Upper lobe of left lung (tissue), 6 donors: ENCODE measurements around the gene DHFR2. TPM values are rescaled to one million over a fixed set of nuclear protein-coding genes. Genes with fewer than 3 reads are reported as not detected.
"Not testable (repeated sequence)": the region's sequence is repeated elsewhere in the genome, so short reads cannot be mapped to it uniquely, and the experiment has no call there.

Experiments used
- ATAC-seq, 2 donors: fragments of 200-7000 bp; cut with Tn5 transposase; one replicate each; pipeline ENCODE4 v1.9.1; 2022; ENCODE audit warnings: mild to moderate bottlenecking in 2 of 2, moderate library complexity in 2 of 2; ENCODE audit not compliant: low FRiP score in 2 of 2
- DNase-seq, 2 donors: peaks; one replicate each; pipeline ENCODE4 v3.0.0-alpha.2; 2019 to 2020
- H3K27ac ChIP-seq, 4 donors: fragments of 200-600 bp; sonication (generic); one replicate each; pipeline ENCODE4 v1.5.1; 2016 to 2019
- H3K27me3 ChIP-seq, 4 donors: fragments of 200-600 bp; sonication (generic); one replicate each; pipeline ENCODE4 v1.5.1; 2017 to 2019
- H3K36me3 ChIP-seq, 4 donors: fragments of 200-600 bp; sonication (generic); one replicate each; pipeline ENCODE4 v1.5.1; 2016 to 2019
- H3K4me1 ChIP-seq, 4 donors: fragments of 200-600 bp; sonication (generic); one replicate each; pipeline ENCODE4 v1.5.1; 2018 to 2019
- H3K4me3 ChIP-seq, 4 donors: fragments of 200-600 bp; sonication (generic); one replicate each; pipeline ENCODE4 v1.5.1; 2017 to 2019; ENCODE audit warnings: mild to moderate bottlenecking in 2 of 4, moderate library complexity in 1 of 4
- H3K9me3 ChIP-seq, 4 donors: fragments of 200-600 bp; sonication (generic); one replicate each; pipeline ENCODE4 v1.5.1; 2018 to 2019
- EP300 ChIP-seq, 4 donors: sonication (generic); formaldehyde crosslinking; IDR thresholded peaks; one replicate each; pipeline ENCODE4 v1.5.1; 2017; ENCODE audit warnings: antibody characterized with exemption in 4 of 4, control low read depth in 2 of 4
- POLR2A ChIP-seq, 4 donors: fragments of 450-650 bp; IDR thresholded peaks; one replicate each; pipeline ENCODE4 v1.5.1; 2016 to 2017; ENCODE audit warnings: antibody characterized with exemption in 4 of 4, mild to moderate bottlenecking in 2 of 4
- POLR2AphosphoS5 ChIP-seq, 2 donors: sonication (generic); formaldehyde crosslinking; IDR thresholded peaks; one replicate each; pipeline ENCODE4 v1.5.1; 2017; ENCODE audit warnings: antibody characterized with exemption in 2 of 2
- WGBS, 2 donors: methylation state at CpG; one replicate each; pipeline ENCODE4 v1.1.5; 2017 to 2018; 5-methylcytosine and 5-hydroxymethylcytosine counted together
- total RNA-seq, 6 donors: library from RNA; depleted of rRNA in 4 of 6; stranded (reverse); fragments of >200 nt in 4 of 6; gene quantifications; one replicate each; pipeline versions ENCODE4 v1.1.0 to v1.2.1, GENCODE V29; 2016 to 2021
- TF ChIP-seq, protein P1 (sequence below), 6 experiments: fragments of 450-650 bp in 4 of 6; fragments of 200-600 bp in 2 of 6; sonication (generic) in 2 of 6; IDR thresholded peaks; one replicate each; pipeline ENCODE4 v1.5.1; 2016 to 2019; ENCODE audit warnings: antibody characterized with exemption in 6 of 6
- donor health status: DM: no; HTN: no; CAD: no; lungs with moderate emphysema.
- donor health status: DM: no; HTN: yes; CAD: no; lungs with severe emphysema.

Gene DHFR2
- 1 to 10 TPM; 2.7 to 7.9 (median 5.3) TPM for total RNA-seq

DNA sequence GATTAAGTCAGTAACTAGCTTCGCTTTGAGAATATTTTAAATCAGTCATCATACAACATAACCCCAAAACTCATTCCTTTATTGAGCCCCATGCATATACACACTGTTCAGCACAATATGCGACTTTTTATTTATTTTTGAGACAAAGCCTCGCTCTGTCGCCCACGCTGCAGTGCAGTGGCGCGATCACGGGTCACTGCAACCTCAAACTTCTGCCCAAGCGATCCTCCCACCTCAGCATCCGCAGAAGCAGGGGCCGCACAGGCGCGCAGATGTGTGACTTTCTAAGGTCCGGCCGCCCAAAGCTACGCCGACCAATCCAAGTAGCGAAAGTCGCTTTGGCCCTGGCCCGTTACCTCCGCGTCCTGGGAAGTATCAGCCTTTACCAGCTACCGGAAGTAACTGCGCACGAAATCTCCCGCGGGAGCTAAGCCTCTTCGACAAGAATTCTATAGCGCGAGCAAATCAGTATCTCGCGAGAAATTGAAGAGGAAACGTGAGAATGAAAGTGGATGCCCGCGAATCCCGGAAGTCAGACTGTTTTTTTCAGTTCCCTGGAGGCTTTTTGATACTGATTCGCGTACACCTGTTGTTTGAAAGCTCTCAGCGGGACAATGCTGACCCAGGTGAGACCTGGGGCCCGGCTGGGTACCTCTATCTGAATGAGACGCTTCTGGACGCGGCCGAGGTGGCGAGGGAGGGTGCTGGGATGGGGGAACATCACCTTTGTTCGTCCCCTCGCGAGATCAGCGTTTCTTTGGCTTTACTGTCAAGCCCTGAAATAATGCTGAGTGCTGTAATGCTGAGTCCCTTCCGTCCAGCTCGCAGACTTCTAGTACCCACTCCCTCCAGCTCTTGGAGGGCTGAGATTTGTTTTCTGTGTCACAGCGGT, at the start of gene DHFR2, which contains the start of gene NSUN3:
Gene DHFR2 (minus strand): TSS at position 404 of the 892 bp plus-strand sequence. CDS start 1,405 bp downstream, outside the sequence.
Gene NSUN3 (plus strand): TSS at position 549 of the 892 bp plus-strand sequence. CDS start 66 bp downstream, at position 615.
- ATAC-seq (peak; percentile 96 to 97), DNase-seq (peak; percentile 88 to 95)
- TF ChIP-seq POLR2AphosphoS5 (IDR thresholded peaks at IDR 0.05) (peak; percentile 42 to 84), POLR2A (IDR thresholded peaks at IDR 0.05) (peak in 2 of 4 donors; percentile 44 to 69), EP300 (IDR thresholded peaks at IDR 0.05) (no peak)
- TF ChIP-seq, protein P1, sequence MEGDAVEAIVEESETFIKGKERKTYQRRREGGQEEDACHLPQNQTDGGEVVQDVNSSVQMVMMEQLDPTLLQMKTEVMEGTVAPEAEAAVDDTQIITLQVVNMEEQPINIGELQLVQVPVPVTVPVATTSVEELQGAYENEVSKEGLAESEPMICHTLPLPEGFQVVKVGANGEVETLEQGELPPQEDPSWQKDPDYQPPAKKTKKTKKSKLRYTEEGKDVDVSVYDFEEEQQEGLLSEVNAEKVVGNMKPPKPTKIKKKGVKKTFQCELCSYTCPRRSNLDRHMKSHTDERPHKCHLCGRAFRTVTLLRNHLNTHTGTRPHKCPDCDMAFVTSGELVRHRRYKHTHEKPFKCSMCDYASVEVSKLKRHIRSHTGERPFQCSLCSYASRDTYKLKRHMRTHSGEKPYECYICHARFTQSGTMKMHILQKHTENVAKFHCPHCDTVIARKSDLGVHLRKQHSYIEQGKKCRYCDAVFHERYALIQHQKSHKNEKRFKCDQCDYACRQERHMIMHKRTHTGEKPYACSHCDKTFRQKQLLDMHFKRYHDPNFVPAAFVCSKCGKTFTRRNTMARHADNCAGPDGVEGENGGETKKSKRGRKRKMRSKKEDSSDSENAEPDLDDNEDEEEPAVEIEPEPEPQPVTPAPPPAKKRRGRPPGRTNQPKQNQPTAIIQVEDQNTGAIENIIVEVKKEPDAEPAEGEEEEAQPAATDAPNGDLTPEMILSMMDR (IDR thresholded peaks at IDR 0.05): no peak
- H3K36me3 ChIP-seq: peaks cover 0 to 15% (median 0%) of the 10 kb centered on the region in 4 donors
- peak within 1 kb of the TSS; percentile 94 to 98 (median 94) for H3K27ac ChIP-seq
- WGBS, 2 donors: 0% methylated on average over 36 to 52 of the region's 52 CpGs
- no peaks in the 10 kb centered on the region for H3K9me3 ChIP-seq
- H3K4me3 ChIP-seq: peak within 1 kb of the TSS; percentile 54 to 77 (median 66)
- H3K4me1 ChIP-seq: peaks cover 20 to 36% (median 32%) of the 10 kb centered on the region in 4 donors
- no peaks in the 10 kb centered on the region for H3K27me3 ChIP-seq

DNA sequence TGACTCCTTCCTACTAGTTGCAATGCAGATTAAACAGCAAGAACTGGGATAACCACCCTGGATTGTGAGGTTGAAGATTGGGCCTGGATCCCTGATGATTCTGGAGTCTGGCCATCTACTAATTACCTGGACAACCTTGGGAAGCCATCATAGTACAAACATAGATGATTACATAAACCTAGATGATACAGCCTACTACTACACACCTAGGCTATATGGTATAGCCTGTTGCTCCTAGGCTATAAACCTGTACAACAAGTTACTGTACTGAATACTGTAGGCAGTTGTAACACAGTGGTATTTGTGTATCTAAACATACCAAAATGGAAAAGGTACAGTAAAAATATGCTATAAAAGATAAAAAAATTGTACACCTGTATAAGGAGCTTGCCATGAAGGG, 48.1 kb upstream of the DHFR2 start:
- no peak for DNase-seq

DNA sequence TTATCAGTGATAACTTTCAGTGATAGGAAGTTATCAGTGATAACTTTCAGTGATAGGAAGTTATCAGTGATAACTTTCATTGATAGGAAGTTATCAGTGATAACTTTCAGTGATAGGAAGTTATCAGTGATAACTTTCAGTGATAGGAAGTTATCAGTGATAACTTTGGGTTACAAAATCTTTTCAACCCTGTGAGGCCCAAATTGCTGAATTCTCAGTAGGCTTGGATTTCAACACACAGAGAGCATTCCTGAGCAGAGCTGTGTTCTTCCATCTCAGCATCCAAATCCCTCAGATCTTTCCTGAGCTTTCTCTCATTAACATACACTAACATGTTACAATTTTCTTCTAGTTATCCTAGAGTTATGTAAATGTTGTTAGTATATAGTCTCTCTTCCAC, 47.5 kb upstream of the DHFR2 start:
- not testable (repeated sequence) for H3K4me3 ChIP-seq, H3K4me1 ChIP-seq, DNase-seq, ATAC-seq, H3K27me3 ChIP-seq, H3K9me3 ChIP-seq, H3K27ac ChIP-seq
- peaks cover 0 to 56% (median 2%) of the 10 kb centered on the region in 4 donors for H3K36me3 ChIP-seq

More for the DNA sequence above, 48.1 kb upstream of the DHFR2 start:
- TF ChIP-seq EP300 (IDR thresholded peaks at IDR 0.05) (no peak), POLR2AphosphoS5 (IDR thresholded peaks at IDR 0.05) (no peak), POLR2A (IDR thresholded peaks at IDR 0.05) (no peak)
- TF ChIP-seq, protein P1 (IDR thresholded peaks at IDR 0.05): no peak
- H3K36me3 ChIP-seq: peaks cover 0 to 50% (median 2%) of the 10 kb centered on the region in 4 donors
- no peaks in the 10 kb centered on the region for H3K4me1 ChIP-seq
- no peak for ATAC-seq
- H3K4me3 ChIP-seq: no peak overlapping the region
- no peak overlapping the region for H3K27ac ChIP-seq
- no peaks in the 10 kb centered on the region for H3K9me3 ChIP-seq
- no peaks in the 10 kb centered on the region for H3K27me3 ChIP-seq

DNA sequence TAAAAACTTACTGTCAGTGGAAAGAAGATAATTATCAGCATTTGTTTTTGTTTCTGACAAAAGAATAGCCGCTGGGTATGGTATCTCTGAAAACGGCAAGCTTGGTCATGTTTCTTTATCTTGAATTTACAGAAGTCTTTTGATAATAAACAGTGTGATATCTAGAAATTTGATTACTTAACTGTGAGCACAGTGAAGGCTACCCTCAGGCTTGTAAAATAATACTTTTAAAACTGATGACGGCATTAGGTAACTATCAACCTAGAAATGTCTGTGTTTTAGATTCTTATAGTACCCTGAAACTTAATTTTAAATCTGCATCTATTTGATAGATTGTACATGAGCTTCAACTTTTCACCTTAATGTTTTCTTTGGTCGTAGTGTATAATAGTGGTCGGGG, 43.6 kb upstream of the DHFR2 start:
- no peak for DNase-seq
- no peak for TF ChIP-seq POLR2AphosphoS5 (IDR thresholded peaks at IDR 0.05)
- no peak for TF ChIP-seq EP300 (IDR thresholded peaks at IDR 0.05)
- TF ChIP-seq POLR2A (IDR thresholded peaks at IDR 0.05): no peak
- TF ChIP-seq, protein P1 (IDR thresholded peaks at IDR 0.05): no peak
- Histone ChIP-seq H3K4me3 (no peak overlapping the region), H3K27ac (no peak overlapping the region), H3K9me3 (no peaks in the 10 kb centered on the region), H3K36me3 (peaks cover 0 to 56% (median 2%) of the 10 kb centered on the region in 4 donors), H3K27me3 (no peaks in the 10 kb centered on the region), H3K4me1 (no peaks in the 10 kb centered on the region)
- 72 to 75% methylated on average over 5 of the region's 5 CpGs for WGBS, 2 donors
- ATAC-seq: no peak

DNA sequence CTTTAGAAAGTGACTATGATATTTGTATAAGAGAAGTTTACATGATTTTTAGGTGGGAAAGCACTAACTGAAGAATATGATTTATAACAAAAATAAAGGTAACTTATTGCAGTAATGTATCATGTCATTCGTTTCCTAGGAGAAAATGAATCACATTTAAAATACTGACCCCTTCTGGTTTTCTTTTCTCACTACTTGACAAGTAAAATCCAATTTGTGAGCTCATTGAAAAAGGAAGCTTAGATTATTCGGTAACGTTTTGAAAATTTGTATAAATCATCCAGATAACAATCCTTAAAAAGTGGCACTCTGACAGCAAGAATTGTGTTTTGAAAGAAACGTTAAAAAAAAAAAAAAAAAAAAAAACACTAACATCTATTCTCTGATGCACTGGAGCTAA, 39.1 kb upstream of the DHFR2 start:
- Histone ChIP-seq H3K27ac (no peak overlapping the region), H3K4me1 (no peaks in the 10 kb centered on the region), H3K9me3 (no peaks in the 10 kb centered on the region), H3K27me3 (no peaks in the 10 kb centered on the region), H3K4me3 (no peak overlapping the region), H3K36me3 (peaks cover 0 to 67% (median 8%) of the 10 kb centered on the region in 4 donors)
- DNase-seq: no peak
- 61 to 63% methylated on average over 4 of the region's 4 CpGs for WGBS, 2 donors
- no peak for ATAC-seq
- TF ChIP-seq, protein P1 (IDR thresholded peaks at IDR 0.05): no peak
- TF ChIP-seq EP300 (IDR thresholded peaks at IDR 0.05) (no peak), POLR2AphosphoS5 (IDR thresholded peaks at IDR 0.05) (no peak), POLR2A (IDR thresholded peaks at IDR 0.05) (no peak)
